C4-2B (cell line): Measurements from ENCODE around the gene FOXF1.

Source experiments
- CTCF ChIP-seq: fragments of 450-650 bp; conservative IDR thresholded peaks from 2 replicates; pipeline ENCODE4 v1.5.1; 2017; ENCODE audit warnings: mild to moderate bottlenecking
- ZFX ChIP-seq: fragments of 450-650 bp; IDR thresholded peaks from 2 replicates; pipeline ENCODE4 v1.6.1; 2017

GRCh38 chr16:86541560-86541959 lies 31.2 kb downstream of the FOXF1 start:
- TF ChIP-seq CTCF (no peak), ZFX (no peak)
